Measurements from ENCODE around the gene GRIN1.

GRCh38 chr9:137195525-137196220, 56.7 kb downstream of the GRIN1 start:
- no peak for TF ChIP-seq CTCF (conservative IDR thresholded peaks at IDR 0.05 in 1 of 2, IDR thresholded peaks at IDR 0.05 in 1 of 2; ENCODE audit: extremely low read depth in 1 of 2, insufficient read depth in 1 of 2, low read depth in 1 of 2, low read length in 2 of 2)
- no peak for TF ChIP-seq EZH2 (IDR thresholded peaks at IDR 0.05; ENCODE audit: borderline replicate concordance, low read length)

Measured in mammary epithelial cell (primary cell).